HG03354 (cell line): Measurements from ENCODE around the gene PPFIBP2.
A peak's percentile ranks its signal among the peaks of the same experiment; 100 is the strongest.

Experiments
- ATAC-seq: cut with Tn5 transposase; IDR thresholded peaks from one replicate; pipeline ENCODE4 v1.9.1; 2021; ENCODE audit warnings: mild to moderate bottlenecking; ENCODE audit not compliant: unreplicated experiment, poor library complexity, severe bottlenecking

The PPFIBP2 gene

GRCh38 chr11:7672960-7673723, 159.3 kb downstream of the PPFIBP2 start, which contains the start of gene CYB5R2:
TSS of gene CYB5R2 (minus strand) at chr11:7673500. CDS start at chr11:7672825, 675 bp downstream.
- peak; percentile 33 for ATAC-seq

- peak; percentile 30 for ATAC-seq
Observed at GRCh38 chr11:7673724-7674434, 160.1 kb downstream of the PPFIBP2 start.

- no peak for ATAC-seq
Observed at GRCh38 chr11:7675631-7676030, 161.8 kb downstream of the PPFIBP2 start.

- ATAC-seq: no peak
Observed at GRCh38 chr11:7677071-7677470, 163.3 kb downstream of the PPFIBP2 start.

- no peak for ATAC-seq
Observed at GRCh38 chr11:7677796-7678201, 164.0 kb downstream of the PPFIBP2 start.

DNA sequence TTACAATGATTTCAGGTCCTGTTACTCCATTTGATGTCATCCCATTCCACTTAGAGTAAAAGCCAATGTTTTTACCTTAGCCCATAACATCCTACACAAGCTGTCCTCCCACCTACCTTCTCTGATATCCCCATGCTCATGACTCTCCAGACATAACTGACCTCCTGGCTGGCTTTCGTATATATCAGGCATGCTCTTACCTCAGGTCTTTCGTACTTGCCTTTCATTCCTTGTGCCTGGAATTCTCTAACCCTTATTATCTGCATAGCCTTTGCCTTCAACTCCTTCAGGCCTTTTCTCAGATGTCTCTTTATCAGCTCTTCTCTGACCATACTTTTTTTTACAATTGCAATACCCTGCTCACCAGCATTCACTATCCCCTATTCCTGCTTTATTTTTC, 169.8 kb downstream of the PPFIBP2 start:
- ATAC-seq: no peak

GRCh38 chr11:7686761-7687160, 173.0 kb downstream of the PPFIBP2 start:
- ATAC-seq: no peak

- ATAC-seq: no peak
Observed at GRCh38 chr11:7687386-7687785, 173.6 kb downstream of the PPFIBP2 start.

DNA sequence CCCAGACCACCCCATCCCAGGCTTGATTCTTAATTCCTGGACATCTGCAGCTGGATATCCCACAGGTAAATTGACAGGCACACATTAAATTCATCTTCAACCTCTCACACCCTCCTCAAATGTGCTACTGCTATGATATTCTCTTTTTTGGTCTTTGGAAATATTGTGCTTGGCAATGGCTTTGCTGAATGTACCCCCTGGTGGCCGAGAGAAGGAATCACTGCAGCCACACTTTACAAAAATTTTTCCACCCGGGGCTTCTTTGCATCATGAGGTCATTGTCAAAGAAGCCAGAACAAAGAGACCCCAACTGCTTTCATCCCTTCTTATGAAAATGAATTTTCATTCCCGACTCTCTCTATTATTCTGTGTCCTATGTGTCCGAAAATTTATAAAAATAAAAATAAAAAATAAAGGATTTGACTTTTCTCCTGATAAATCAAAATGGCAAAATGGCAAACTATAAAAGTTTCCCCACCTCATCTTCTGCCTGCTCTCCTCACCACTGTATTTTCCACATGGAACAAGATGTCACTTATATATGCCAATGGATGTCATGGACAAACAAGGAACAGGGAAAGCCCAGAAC, 174.5 kb downstream of the PPFIBP2 start:
- peak; percentile 85 for ATAC-seq

GRCh38 chr11:7689239-7689638, 175.4 kb downstream of the PPFIBP2 start:
- ATAC-seq: no peak

DNA sequence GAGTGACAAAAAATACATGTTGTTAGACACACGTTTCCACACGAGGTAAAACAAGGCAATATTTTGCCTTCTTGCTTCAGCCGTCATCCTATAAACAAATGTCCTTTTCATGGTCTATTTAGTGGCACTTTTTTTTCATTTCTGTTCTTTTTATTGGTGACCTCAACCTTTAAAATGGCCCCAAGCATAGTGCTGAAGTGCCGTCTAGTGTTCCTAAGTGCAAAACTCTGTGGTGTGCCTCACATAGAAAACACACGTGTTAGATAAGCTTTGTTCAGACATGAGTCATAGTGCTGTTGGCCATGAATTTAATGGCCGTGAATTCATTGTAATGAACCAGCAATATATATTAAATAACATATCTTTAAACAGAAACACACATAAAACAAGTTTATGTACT, 176.8 kb downstream of the PPFIBP2 start:
- ATAC-seq: no peak

GRCh38 chr11:7691759-7692350, 178.1 kb downstream of the PPFIBP2 start:
- ATAC-seq: no peak

DNA sequence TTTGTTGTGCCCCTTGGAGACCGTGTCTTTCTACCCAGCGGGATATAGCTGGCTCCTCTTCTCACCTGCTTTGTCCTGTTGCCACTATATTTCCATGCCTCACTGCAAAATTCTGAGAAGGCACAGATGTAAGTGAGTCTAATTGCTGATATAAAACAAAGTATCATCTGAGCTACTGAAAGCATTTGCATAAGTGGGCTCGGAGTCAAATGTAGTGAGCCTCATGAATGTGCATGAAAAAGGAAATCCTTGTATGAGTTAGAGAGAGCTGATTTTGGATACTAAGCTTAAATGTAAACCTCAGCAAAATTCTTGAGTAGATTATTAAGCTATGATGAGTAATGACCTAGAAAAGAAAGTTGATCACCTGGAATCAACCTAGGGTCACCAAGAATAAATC, 178.6 kb downstream of the PPFIBP2 start:
- ATAC-seq: no peak

GRCh38 chr11:7694235-7694634, 180.4 kb downstream of the PPFIBP2 start:
- no peak for ATAC-seq

DNA sequence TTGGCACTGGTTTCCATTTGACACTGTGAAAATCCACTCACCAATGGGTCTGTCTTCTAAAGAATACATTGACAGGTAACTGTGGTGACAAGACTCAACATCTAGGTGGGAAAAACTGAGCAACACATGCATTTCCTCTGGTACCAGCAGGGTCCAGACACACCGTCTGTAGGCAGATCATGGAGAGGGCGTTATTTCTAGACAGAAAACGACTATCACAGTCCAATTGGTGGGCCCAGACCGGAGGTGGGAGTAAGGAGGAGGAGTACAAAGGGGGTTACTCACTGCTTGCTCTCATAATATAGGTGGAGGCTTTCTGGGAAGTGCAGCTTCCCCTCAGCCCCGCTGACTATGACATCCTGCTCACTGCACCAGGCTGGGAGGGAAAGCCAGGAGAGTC, 182.6 kb downstream of the PPFIBP2 start:
- ATAC-seq: no peak
